Activated naive CD8-positive, alpha-beta T cell treated with anti-CD3 and anti-CD28 coated beads, Interleukin-2, amount 50 U/mL, for 24 hours (primary cell): ENCODE results near the gene SLC35E1.

Experiments used
- ATAC-seq: fragments of 150-1000 bp; cut with Tn5 transposase; one replicate; pipeline ENCODE4 v1.10.0; 2021
- DNase-seq: peaks from one replicate; pipeline ENCODE4 v3.0.0; 2021
- H3K27ac Mint-ChIP-seq: one replicate; pipeline ENCODE4 v1.8.0; 2021; ENCODE audit warnings: mild to moderate bottlenecking, mixed read lengths
- H3K27me3 Mint-ChIP-seq: one replicate; pipeline ENCODE4 v1.8.0; 2021; ENCODE audit warnings: mixed read lengths
- H3K36me3 Mint-ChIP-seq: one replicate; pipeline ENCODE4 v1.8.0; 2021; ENCODE audit warnings: low read depth, mixed read lengths
- H3K4me1 Mint-ChIP-seq: one replicate; pipeline ENCODE4 v1.8.0; 2021; ENCODE audit warnings: mixed read lengths
- H3K4me3 Mint-ChIP-seq: one replicate; pipeline ENCODE4 v1.8.0; 2021; ENCODE audit warnings: mild to moderate bottlenecking, moderate library complexity, mixed read lengths
- H3K9me3 Mint-ChIP-seq: one replicate; pipeline ENCODE4 v1.8.0; 2021; ENCODE audit warnings: mixed read lengths

SLC35E1 gene

DNA sequence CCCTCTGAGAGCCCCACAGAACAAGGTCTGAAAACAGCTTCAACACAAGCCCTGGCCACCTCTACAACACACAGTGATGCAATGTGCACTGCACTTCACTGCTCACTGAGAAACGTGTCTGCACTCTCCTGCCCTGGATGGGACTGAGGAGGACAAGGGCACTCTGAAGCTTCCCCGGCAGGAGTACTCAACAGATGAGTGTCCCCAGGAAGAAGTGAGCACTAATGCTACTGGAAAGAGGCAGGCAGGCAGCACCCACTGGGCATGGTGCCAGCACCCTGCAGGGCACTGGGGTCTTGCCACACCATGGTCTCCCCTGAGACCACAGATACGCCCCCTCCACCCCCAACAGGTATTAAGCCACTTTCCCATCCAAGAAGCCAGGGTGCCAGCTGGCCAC, 17.7 kb upstream of the SLC35E1 start:
- DNase-seq = no peak
- H3K4me3 Mint-ChIP-seq = no peak overlapping the region
- peaks cover 95% of the 10 kb centered on the region for H3K4me1 Mint-ChIP-seq

DNA sequence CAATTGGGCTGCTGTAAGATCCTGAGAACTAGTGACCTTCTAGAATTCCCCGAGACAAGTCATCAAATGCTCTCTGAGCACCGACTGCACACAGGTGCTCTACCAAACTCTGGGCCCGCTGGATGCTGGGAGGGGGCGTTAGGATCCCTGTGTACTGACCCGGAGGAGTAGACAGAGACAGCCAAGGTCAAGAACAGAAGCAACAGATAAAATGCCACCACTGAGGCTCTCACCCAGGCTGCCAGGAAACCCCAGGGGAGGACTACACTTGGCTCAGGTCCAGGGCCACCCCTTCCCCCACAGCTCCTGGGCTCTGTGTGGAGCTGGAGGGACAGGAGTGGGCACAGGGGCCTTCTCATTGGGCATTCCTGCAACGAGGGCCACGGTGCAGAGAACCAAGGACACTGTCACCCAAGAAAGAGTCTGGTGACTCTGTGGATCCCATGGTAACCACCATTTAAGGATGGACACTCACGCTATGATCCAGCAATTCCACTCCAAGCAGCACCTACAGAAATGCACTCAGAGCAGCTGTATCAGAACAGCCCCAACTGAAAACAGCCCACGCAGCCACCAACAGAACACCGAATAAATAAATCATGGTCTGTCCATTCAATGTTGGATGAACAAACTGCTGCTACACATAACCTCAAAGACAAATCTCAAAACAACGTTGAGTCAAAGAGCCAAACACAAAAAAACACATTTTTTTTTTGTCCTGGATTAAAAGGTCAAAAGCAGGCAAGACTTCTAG, 16.8 kb upstream of the SLC35E1 start:
- peak; percentile 3 for ATAC-seq
- Mint-ChIP-seq H3K4me1 (peaks cover 94% of the 10 kb centered on the region), H3K27ac (peak overlapping the region; percentile 85), H3K36me3 (no peaks in the 10 kb centered on the region), H3K27me3 (no peaks in the 10 kb centered on the region), H3K4me3 (peak overlapping the region; percentile 88), H3K9me3 (no peaks in the 10 kb centered on the region)
- peak; percentile 29 for DNase-seq

More for the DNA sequence above, 17.7 kb upstream of the SLC35E1 start:
- H3K36me3 Mint-ChIP-seq = no peaks in the 10 kb centered on the region
- H3K27ac Mint-ChIP-seq = no peak overlapping the region
- H3K9me3 Mint-ChIP-seq = no peaks in the 10 kb centered on the region
- ATAC-seq = no peak
- H3K27me3 Mint-ChIP-seq = no peaks in the 10 kb centered on the region

- H3K4me1 Mint-ChIP-seq = peaks cover 94% of the 10 kb centered on the region
- ATAC-seq = peak; percentile 72
- no peaks in the 10 kb centered on the region for H3K9me3 Mint-ChIP-seq
- H3K4me3 Mint-ChIP-seq = peak overlapping the region; percentile 88
- peaks cover 3% of the 10 kb centered on the region for H3K36me3 Mint-ChIP-seq
- H3K27me3 Mint-ChIP-seq = no peaks in the 10 kb centered on the region
- peak overlapping the region; percentile 85 for H3K27ac Mint-ChIP-seq
- peak; percentile 73 for DNase-seq
Measured at GRCh38 chr19:16587833-16588823, 15.9 kb upstream of the SLC35E1 start.

DNA sequence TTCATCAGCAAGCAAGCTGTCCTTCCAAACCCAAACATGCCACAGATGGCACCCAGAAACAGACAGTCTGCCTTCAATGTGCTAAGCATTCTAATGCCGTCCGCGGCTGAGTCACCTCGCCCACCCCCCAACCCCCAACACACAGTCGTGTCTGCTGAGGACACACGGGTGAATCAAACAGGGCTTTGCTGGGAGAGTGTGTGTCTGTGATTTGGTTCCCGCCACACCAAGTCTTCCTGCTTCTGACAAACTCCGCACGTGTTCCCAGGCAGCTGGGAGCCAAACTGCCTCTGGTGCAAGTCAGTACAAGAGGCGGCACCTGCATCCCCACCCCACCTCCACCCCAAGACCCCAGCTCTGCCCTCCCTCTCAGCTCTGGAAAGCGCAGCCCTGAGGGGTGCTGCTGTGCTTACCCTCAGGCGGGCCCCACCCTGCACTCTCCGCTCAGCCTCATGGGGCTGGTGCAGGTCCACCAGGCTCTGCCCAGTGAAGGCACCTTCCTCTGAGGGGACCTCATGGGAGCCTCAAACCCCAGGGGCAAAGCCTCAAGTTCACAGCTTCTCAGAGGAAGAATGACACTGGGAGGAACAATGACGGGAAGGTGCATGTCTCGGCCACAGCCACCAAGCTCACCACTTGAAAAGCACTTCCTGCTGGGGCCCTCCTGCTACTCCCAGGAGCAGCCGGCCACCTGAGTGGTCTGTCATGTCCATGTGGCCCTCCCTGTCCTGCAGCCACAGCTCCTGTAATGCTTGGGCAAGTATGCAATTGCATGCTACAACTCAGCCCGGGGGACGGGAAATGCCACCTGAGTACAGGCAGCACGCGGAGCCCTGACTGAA, 15.0 kb upstream of the SLC35E1 start:
- Mint-ChIP-seq H3K36me3 (peaks cover 3% of the 10 kb centered on the region), H3K4me1 (peaks cover 91% of the 10 kb centered on the region), H3K27ac (peak overlapping the region; percentile 85), H3K27me3 (no peaks in the 10 kb centered on the region), H3K9me3 (no peaks in the 10 kb centered on the region), H3K4me3 (peak overlapping the region; percentile 88)
- ATAC-seq (peak; percentile 10), DNase-seq (peak; percentile 62)

DNA sequence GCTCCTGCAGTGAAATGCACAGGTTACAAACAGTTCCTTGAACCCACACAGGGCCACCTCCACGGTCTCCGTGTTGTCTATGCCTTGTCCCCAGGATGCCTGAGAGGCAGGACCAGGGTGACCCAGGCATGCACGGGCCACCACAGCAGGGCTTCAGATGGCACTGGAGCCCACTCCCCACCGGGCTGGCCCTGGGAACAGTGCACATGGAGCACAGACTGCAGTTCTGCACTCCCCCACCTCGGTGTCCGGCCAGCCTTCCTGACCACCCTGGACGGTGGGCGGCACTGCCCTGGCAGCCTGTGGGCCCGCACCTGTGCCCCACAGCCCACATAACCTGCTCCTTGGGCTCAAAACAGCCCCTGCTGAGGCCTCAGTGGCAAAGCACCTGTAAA, 14.3 kb upstream of the SLC35E1 start:
- DNase-seq (no peak), ATAC-seq (no peak)
- Mint-ChIP-seq H3K36me3 (peaks cover 3% of the 10 kb centered on the region), H3K4me1 (peaks cover 89% of the 10 kb centered on the region), H3K9me3 (no peaks in the 10 kb centered on the region), H3K27ac (peak overlapping the region; percentile 85), H3K27me3 (no peaks in the 10 kb centered on the region), H3K4me3 (peak overlapping the region; percentile 88)

- H3K27me3 Mint-ChIP-seq = no peaks in the 10 kb centered on the region
- H3K36me3 Mint-ChIP-seq = peaks cover 3% of the 10 kb centered on the region
- peaks cover 86% of the 10 kb centered on the region for H3K4me1 Mint-ChIP-seq
- peak overlapping the region; percentile 85 for H3K27ac Mint-ChIP-seq
- H3K9me3 Mint-ChIP-seq = no peaks in the 10 kb centered on the region
- ATAC-seq = peak; percentile 17
- DNase-seq = peak; percentile 53
- peak overlapping the region; percentile 88 for H3K4me3 Mint-ChIP-seq
Measured at GRCh38 chr19:16585808-16586476, 13.7 kb upstream of the SLC35E1 start.

DNA sequence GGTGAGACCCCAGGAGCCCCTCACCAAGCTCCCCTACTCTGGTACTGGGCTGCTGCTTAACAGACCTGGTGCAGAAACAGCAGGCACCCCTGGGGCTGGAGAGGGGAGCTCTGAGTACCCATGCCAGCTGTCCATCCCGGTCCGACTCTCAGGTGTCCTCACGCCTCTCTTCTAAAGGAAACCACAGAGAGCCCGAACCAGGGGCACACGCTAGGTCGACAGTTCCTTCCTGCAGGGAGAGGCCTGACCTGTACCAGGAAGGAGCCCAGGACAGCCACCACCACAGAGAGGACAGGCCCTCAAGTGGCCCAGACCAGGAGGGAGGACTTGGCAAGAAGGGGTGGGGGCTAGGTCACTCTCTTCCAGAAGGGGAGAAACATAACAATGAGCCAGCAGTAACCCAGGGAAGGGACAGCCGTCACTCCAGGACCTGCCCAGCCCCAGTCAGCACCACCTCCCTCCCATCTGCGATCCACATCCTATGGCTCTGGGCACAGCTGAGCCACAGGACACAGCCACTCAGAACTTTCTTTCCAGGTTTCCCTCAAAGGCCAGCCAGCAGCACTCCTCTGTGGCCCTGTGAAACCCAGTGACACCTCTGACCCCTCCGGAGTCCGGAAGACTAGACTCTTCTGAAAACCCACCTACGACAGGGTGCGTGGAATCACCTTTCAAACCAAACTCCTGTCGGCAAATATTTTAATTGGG, 13.0 kb upstream of the SLC35E1 start:
- DNase-seq = no peak
- Mint-ChIP-seq H3K36me3 (peaks cover 3% of the 10 kb centered on the region), H3K4me3 (peak overlapping the region; percentile 88), H3K4me1 (peaks cover 84% of the 10 kb centered on the region), H3K27me3 (no peaks in the 10 kb centered on the region), H3K27ac (peak overlapping the region; percentile 85), H3K9me3 (no peaks in the 10 kb centered on the region)
- ATAC-seq = no peak

DNA sequence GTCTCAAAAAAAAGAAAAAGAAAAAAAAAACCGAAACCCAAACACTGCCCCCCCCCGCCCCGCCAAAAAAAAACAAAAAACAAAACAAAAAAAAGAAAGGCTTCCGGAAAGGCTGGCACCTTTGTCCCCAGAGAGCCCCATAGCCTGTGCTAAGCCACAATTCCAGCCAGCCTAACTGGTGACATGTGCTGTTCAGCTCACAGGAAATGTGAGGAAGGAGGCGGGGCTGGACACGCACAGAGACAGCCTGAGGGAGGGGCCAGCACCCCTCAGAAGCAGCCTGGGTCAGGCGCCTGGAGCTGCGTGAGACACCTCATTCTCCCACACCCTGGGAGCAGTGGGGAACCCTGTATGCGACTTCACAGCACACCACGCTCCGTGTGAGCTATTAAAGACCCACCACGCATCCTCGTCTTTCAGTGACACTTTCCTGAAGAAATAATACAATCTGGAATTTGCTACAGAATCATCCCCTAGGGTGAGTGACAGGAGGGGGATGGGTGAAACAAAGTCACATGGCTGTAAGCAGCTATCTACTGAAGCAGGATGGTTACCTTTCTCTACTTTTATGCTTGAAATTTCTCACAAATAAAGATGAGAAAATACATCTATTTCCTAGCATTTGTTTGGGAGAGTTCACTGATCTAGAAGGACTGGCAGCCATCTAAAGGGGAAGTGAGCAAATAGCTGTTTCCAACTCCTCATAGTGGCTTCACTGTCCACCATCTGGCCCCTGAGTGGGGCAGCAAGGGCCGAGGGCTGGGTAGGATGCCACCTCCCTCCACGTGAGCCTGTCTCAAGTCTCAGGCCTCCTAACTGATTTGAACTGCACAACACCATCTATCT, 12.3 kb upstream of the SLC35E1 start:
- no peaks in the 10 kb centered on the region for H3K9me3 Mint-ChIP-seq

GRCh38 chr19:16582486-16583261, 10.5 kb upstream of the SLC35E1 start:
- no peak for DNase-seq
- no peak for ATAC-seq
- H3K9me3 Mint-ChIP-seq = no peaks in the 10 kb centered on the region
- H3K4me3 Mint-ChIP-seq = peak overlapping the region; percentile 88
- H3K27me3 Mint-ChIP-seq = no peaks in the 10 kb centered on the region
- peaks cover 75% of the 10 kb centered on the region for H3K4me1 Mint-ChIP-seq
- H3K36me3 Mint-ChIP-seq = peaks cover 7% of the 10 kb centered on the region
- H3K27ac Mint-ChIP-seq = peak overlapping the region; percentile 85

More for the DNA sequence above, 12.3 kb upstream of the SLC35E1 start:
- H3K27me3 Mint-ChIP-seq = no peaks in the 10 kb centered on the region
- DNase-seq (peak; percentile 89), ATAC-seq (peak; percentile 80)
- peak overlapping the region; percentile 85 for H3K27ac Mint-ChIP-seq
- peak overlapping the region; percentile 88 for H3K4me3 Mint-ChIP-seq
- peaks cover 84% of the 10 kb centered on the region for H3K4me1 Mint-ChIP-seq
- peaks cover 3% of the 10 kb centered on the region for H3K36me3 Mint-ChIP-seq

DNA sequence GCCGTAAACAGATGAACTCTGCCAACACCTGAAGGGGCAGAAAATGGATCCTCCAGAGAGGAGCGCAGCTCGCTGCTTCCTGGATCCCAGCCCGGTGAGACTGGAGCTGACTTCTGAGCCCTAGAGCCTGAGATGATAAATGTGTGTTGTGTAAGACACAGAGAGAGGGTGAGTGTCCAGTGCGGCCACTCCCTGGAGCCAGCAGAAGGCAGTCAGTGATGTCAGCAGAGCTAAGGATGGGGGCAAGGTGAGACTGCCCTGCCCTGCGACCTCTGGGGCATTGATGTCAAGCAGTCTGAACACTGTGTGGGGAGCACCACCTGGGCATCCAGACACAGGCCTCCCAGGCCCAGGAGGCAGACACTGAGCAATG, 9.7 kb upstream of the SLC35E1 start:
- ATAC-seq = no peak
- H3K27ac Mint-ChIP-seq = peak overlapping the region; percentile 74
- peaks cover 68% of the 10 kb centered on the region for H3K4me1 Mint-ChIP-seq

GRCh38 chr19:16581145-16581970, 9.1 kb upstream of the SLC35E1 start:
- ATAC-seq (no peak), DNase-seq (no peak)
- H3K9me3 Mint-ChIP-seq = no peaks in the 10 kb centered on the region
- H3K27ac Mint-ChIP-seq = peak overlapping the region; percentile 74
- H3K4me1 Mint-ChIP-seq = peaks cover 62% of the 10 kb centered on the region
- H3K36me3 Mint-ChIP-seq = peaks cover 8% of the 10 kb centered on the region
- no peak overlapping the region for H3K4me3 Mint-ChIP-seq
- no peaks in the 10 kb centered on the region for H3K27me3 Mint-ChIP-seq

More for the DNA sequence above, 9.7 kb upstream of the SLC35E1 start:
- Mint-ChIP-seq H3K9me3 (no peaks in the 10 kb centered on the region), H3K27me3 (no peaks in the 10 kb centered on the region), H3K4me3 (no peak overlapping the region), H3K36me3 (peaks cover 7% of the 10 kb centered on the region)
- no peak for DNase-seq
